Stimulated activated CD4-positive, alpha-beta T cell treated with anti-CD3 and anti-CD28 coated beads, Interleukin-1b, Interleukin-23, amount 100 ng/mL, for 1 hour (primary cell): ENCODE data around the gene ATRNL1.

Source experiments
- DNase-seq, 2 donors: peaks; one replicate each; pipeline ENCODE4 v3.0.0-alpha.2; 2020; ENCODE audit warnings: low read depth in 2 of 2

The ATRNL1 gene

DNA sequence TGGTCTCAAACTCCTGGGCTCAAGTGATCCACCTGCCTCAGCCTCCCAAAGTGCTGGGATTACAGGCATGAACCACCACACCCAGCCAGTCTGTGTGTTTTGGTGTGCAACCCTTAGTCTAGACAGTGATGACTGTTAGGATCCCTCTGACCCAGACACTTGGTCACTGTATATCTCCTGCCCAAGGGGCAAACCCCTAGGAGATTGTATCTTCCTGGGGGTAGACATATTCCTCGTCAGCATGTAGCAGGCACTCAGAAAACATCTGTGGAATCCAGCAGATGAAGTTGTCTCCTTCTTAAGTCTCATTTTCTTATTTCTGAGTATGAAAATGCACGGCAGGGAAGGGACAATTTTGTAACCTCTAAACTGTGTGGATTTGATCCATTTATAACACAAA is 887.3 kb downstream of the ATRNL1 start:
- DNase-seq = no peak

DNA sequence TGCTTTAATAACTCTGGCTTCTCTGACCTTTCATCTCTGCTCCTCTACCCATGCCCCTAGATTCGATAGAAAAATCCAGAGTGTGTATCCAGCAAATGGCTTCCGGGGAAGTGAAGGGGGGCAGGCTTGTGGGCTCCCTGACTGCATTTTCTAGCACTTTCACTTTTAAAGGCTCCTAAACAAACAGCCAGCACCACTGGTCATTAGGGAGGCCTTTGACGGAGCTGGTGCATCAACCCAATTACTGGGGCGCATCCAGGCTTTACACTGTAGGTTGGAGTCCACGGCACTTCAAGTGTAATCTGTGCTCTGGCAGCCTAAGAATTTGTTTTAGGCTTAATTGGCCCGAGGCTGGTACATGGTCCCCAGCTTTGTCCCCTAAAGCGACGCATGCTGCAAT is 887.9 kb downstream of the ATRNL1 start:
- DNase-seq = no peak

DNA sequence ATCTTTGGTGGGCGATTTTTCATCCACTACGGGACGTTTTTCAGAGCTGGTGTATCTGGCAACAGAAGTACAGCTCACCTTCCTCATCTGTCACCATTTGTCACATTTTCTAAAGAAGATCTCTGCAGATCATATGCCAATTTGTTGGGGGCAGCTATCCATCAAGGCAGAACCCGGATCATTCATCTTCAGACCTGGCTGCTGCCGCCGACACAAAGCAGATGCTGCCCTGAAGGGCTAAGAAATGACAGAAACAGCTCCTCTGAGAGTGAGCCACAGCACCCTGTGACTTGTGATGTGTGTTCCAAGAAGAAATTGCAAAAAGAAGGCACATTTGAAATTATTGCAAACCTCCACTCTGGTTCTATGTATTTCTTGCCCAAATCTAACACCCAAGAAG is 888.9 kb downstream of the ATRNL1 start:
- DNase-seq = no peak

DNA sequence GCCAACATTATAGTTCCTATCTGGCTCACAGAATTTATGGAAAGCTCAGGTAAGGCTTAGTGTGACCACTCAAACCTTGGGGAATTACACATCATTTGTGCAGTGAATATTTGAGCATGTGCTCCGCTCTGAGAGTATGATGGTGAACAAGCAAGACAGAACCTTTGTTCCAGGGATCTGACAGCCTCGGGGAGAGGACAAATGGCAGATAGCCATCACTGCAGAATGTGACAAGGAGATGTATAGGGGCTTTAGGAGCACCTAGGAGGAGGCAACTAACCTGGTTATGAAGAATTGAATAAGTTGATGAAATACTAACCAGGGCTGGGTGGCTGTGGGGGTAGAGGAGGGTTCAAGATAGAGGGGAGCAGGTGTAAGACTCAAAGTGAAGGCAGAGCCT is 889.4 kb downstream of the ATRNL1 start:
- no peak for DNase-seq

DNA sequence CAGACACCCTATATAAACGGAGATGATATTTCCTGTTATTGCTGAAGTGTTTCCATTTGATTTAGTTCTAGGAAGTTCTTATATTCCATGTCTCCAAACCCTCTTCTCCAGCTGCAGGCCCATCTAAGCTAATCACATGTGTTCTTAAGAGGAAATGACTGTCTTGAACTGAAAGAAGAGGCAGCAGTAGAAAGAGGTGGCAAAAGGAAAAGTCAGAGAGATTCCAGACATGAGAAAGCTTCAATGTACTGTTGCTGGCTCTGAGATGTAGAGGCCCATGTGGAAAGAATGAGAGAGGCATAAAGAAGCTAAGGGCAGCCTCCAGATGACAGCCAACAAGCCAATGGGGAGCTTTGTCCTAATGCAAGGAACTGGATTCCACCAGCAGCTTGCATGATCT is 892.6 kb downstream of the ATRNL1 start:
- DNase-seq = no peak

DNA sequence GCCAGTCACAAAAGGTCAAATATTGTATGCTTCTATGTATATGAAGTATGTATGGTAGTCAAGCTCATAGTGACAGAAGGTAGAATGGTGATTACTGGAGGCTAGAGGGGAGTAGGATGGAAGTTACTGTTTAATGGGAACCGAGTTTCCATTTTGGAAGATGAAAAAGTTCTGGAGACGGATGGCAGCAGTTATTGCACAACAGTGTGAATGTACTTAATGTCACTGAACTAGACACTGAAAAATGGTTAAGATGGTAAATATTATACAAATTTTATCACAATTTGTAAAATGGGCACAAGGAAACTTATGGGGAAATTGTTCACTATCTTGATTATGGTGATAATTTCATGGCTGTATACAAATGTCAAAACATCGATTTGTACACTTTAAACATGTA is 895.2 kb downstream of the ATRNL1 start:
- no peak for DNase-seq

DNA sequence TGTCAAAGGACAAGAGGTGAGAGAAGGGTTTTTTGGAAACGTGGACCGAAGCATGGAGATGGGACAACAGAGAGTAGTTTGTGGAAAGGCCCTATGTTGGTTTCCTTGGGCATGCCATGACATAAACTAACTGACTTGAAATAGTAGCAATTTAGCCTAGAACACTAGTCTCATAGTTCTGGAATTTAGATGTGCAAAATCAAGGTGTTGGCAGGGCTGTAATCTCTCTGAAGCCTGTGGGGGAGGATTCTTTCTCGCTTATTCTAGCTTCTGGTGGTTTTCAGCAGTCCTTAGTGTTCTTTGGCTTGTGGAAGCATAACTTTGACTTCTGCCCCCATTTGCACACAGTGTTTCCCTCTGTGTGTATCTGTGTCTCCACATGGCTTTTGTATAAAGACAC is 896.5 kb downstream of the ATRNL1 start:
- DNase-seq = no peak

DNA sequence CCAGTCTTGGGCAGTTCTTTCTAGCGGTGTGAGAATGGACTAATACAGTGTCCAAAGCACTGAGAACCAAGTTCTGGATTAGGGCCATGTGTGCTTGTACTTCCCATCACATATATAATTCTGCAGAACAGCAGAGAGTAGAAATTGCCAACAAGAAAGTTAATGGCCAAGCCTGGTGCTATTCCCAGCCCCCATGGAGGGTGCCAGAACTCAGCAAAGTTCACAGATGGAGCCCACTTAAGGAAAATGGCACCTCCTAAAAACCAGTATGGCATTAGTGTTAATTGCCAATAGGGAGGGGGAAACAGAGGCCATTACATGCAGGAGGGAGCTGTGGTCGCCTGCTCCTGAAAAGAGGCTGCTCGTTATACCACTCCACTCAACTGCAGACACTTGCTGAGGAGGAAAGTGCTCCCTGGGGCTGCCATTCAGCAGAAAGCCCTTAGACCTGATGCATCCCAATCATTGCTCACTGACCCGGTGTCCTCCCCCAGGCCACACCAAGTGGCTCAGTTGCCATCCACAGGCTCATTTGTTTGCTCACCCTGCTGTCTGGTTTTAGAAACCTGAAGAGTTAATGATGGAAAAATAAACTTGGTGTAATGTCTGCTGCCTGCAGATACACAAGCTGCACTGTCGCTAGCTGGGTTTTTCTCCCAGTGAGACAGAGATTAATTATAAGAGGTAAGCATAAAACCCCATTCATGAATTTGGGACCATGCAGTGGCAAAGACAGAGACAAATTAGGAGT is 899.2 kb downstream of the ATRNL1 start:
- DNase-seq = no peak

DNA sequence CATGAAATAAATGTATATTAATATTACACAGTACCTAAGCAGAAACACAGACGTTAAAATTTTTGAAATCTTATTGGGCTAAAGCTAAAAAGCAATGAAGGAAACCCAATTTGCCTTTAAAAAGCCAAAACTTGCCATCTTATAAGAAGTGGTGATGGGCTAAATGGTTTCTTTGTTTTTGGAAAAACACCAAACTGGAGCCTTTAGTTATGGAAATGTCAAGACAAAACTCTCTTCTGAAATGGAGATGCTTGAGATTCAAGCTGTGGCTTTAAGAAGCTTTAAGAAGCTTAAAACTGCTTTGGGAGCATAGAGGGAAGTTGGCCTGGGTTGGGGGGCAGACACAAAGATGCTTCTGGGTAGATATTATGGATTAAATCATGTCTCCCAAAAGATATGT is 902.9 kb downstream of the ATRNL1 start:
- no peak for DNase-seq

DNA sequence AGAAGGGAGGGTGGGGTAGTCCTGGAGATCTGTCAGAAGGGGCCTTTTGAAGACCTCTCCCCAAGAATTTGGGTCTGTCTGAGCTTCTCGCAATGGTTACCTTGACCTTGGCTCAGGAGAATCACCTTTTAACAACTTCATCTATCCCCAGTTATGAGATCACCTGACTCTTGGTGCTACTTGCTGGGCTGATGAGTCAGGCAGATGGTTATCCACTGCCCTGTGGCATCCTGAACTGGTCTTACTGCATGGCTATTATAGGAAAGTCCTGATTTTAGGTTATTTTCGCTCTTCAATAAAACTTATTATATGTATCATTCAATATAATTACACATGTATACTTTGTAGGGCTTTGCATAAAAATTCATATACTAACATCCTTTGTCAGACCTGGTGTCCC is 905.1 kb downstream of the ATRNL1 start:
- no peak for DNase-seq
